H9 (cell line): ENCODE data around the gene RGL4. TPM values are rescaled to one million over a fixed set of nuclear protein-coding genes. Genes with fewer than 3 reads are reported as not detected.

Source experiments
- DNase-seq: peaks from one replicate; pipeline ENCODE4 v3.0.0-alpha.2; 2017
- H2AFZ ChIP-seq: one replicate; pipeline ENCODE4 v1.6.1; 2013; ENCODE audit warnings: mild to moderate bottlenecking, low read length, control low read depth, moderate library complexity
- H2AK5ac ChIP-seq: 2 replicates; pipeline ENCODE4 v1.6.1; 2013; ENCODE audit warnings: low read length, control low read depth, mixed read lengths; ENCODE audit not compliant: insufficient read length
- H2BK120ac ChIP-seq: one replicate; pipeline ENCODE4 v1.6.1; 2013; ENCODE audit warnings: low read depth, mild to moderate bottlenecking, low read length, control low read depth, inconsistent platforms; ENCODE audit not compliant: poor library complexity, severe bottlenecking
- H2BK12ac ChIP-seq: 2 replicates; pipeline ENCODE4 v1.6.1; 2013; ENCODE audit warnings: low read length, control low read depth, mixed read lengths, low read depth; ENCODE audit not compliant: insufficient read length
- H2BK15ac ChIP-seq: 2 replicates; pipeline ENCODE4 v1.6.1; 2013; ENCODE audit warnings: low read depth, low read length, control low read depth
- H2BK20ac ChIP-seq: one replicate; pipeline ENCODE4 v1.6.1; 2013; ENCODE audit warnings: low read depth, mild to moderate bottlenecking, low read length, control low read depth, inconsistent platforms; ENCODE audit not compliant: poor library complexity, severe bottlenecking
- H2BK5ac ChIP-seq: 2 replicates; pipeline ENCODE4 v1.6.1; 2013; ENCODE audit warnings: low read length, control low read depth, mixed read lengths; ENCODE audit not compliant: insufficient read length
- H3K14ac ChIP-seq: 2 replicates; pipeline ENCODE4 v1.6.1; 2013; ENCODE audit warnings: low read length, control low read depth; ENCODE audit not compliant: insufficient read depth
- H3K18ac ChIP-seq: 2 replicates; pipeline ENCODE4 v1.6.1; 2013; ENCODE audit warnings: low read depth, mild to moderate bottlenecking, mixed read lengths, low read length, control low read depth; ENCODE audit not compliant: insufficient read length
- H3K23ac ChIP-seq: 2 replicates; pipeline ENCODE4 v1.6.1; 2013; ENCODE audit warnings: low read length, control low read depth, mixed read lengths, low read depth; ENCODE audit not compliant: insufficient read length
- H3K23me2 ChIP-seq: 2 replicates; pipeline ENCODE4 v1.6.1; 2013; ENCODE audit warnings: low read depth, mild to moderate bottlenecking, mixed read lengths, low read length, control low read depth; ENCODE audit not compliant: insufficient read length, poor library complexity, severe bottlenecking
- H3K27ac ChIP-seq: 2 replicates; pipeline ENCODE4 v1.5.1; 2013; ENCODE audit warnings: low read length, control low read depth, mixed read lengths, low read depth; ENCODE audit not compliant: insufficient read length
- H3K27me3 ChIP-seq: 2 replicates; pipeline ENCODE4 v1.6.1; 2013; ENCODE audit warnings: low read length, control low read depth, inconsistent platforms; ENCODE audit not compliant: insufficient read depth
- H3K4ac ChIP-seq: 2 replicates; pipeline ENCODE4 v1.6.1; 2013; ENCODE audit warnings: low read depth, mild to moderate bottlenecking, control low read depth, inconsistent platforms, low read length, moderate library complexity
- H3K4me1 ChIP-seq: 2 replicates; pipeline ENCODE4 v1.6.1; 2013; ENCODE audit warnings: low read length, control low read depth, inconsistent platforms; ENCODE audit not compliant: insufficient read depth
- H3K4me2 ChIP-seq: 2 replicates; pipeline ENCODE4 v1.6.1; 2013; ENCODE audit warnings: low read length, control low read depth, mixed read lengths; ENCODE audit not compliant: insufficient read length, insufficient read depth
- H3K56ac ChIP-seq: 2 replicates; pipeline ENCODE4 v1.6.1; 2013; ENCODE audit warnings: low read depth, mild to moderate bottlenecking, mixed read lengths, low read length, control low read depth; ENCODE audit not compliant: insufficient read length
- H3K79me1 ChIP-seq: 2 replicates; pipeline ENCODE4 v1.6.1; 2013; ENCODE audit warnings: low read depth, mild to moderate bottlenecking, moderate library complexity, low read length, control low read depth, inconsistent platforms; ENCODE audit not compliant: insufficient read depth, poor library complexity, severe bottlenecking
- H3K79me2 ChIP-seq: 2 replicates; pipeline ENCODE4 v1.6.1; 2013; ENCODE audit warnings: low read length, control low read depth, inconsistent platforms; ENCODE audit not compliant: insufficient read depth
- H3K9ac ChIP-seq: 2 replicates; pipeline ENCODE4 v1.6.1; 2013; ENCODE audit warnings: low read length, control low read depth, mixed read lengths; ENCODE audit not compliant: insufficient read length; ENCODE audit errors: extremely low read depth
- H3K9me3 ChIP-seq: one replicate; pipeline ENCODE4 v1.6.1; 2013; ENCODE audit warnings: low read depth, low read length, inconsistent platforms; ENCODE audit not compliant: control insufficient read depth
- H3T11ph ChIP-seq: one replicate; pipeline ENCODE4 v1.6.1; 2013; ENCODE audit warnings: mild to moderate bottlenecking, low read length, control low read depth, inconsistent platforms
- H4K20me1 ChIP-seq: one replicate; pipeline ENCODE4 v1.6.1; 2013; ENCODE audit not compliant: control insufficient read depth, insufficient read length, insufficient read depth
- H4K5ac ChIP-seq: 2 replicates; pipeline ENCODE4 v1.6.1; 2013; ENCODE audit warnings: low read depth, mild to moderate bottlenecking, mixed read lengths, low read length, control low read depth; ENCODE audit not compliant: insufficient read length
- H4K8ac ChIP-seq: replicated peaks from 2 replicates; pipeline ENCODE4 v1.6.1; 2013; ENCODE audit warnings: low read length, control low read depth, mixed read lengths, low read depth; ENCODE audit not compliant: insufficient read length
- H4K91ac ChIP-seq: 2 replicates; pipeline ENCODE4 v1.6.1; 2013; ENCODE audit warnings: low read depth, mild to moderate bottlenecking, moderate library complexity, mixed read lengths, low read length, control low read depth; ENCODE audit not compliant: insufficient read length
- H3K27ac Mint-ChIP-seq, 3 experiments: 2 replicates in 2 of 3; 3 replicates in 1 of 3; pipeline ENCODE4 v1.8.0; 2020 to 2021; ENCODE audit warnings: mixed read lengths in 3 of 3, mild to moderate bottlenecking in 1 of 3, moderate library complexity in 1 of 3
- H3K27me3 Mint-ChIP-seq: 2 replicates; pipeline ENCODE4 v1.8.0; 2021; ENCODE audit warnings: low read depth, mild to moderate bottlenecking, moderate library complexity, mixed read lengths
- H3K36me3 Mint-ChIP-seq, 3 experiments: 2 replicates in 2 of 3; 3 replicates in 1 of 3; pipeline ENCODE4 v1.8.0; 2020 to 2021; ENCODE audit warnings: low read depth in 3 of 3, mixed read lengths in 3 of 3; ENCODE audit not compliant: insufficient read depth in 1 of 3
- H3K4me1 Mint-ChIP-seq, 2 experiments: 2 replicates each; pipeline ENCODE4 v1.8.0; 2020; ENCODE audit warnings: mixed read lengths in 2 of 2
- H3K4me3 Mint-ChIP-seq, 2 experiments: 2 replicates in 1 of 2; 3 replicates in 1 of 2; pipeline ENCODE4 v1.8.0; 2020 to 2021; ENCODE audit warnings: mild to moderate bottlenecking in 2 of 2, mixed read lengths in 2 of 2, moderate library complexity in 1 of 2
- H3K9me3 Mint-ChIP-seq, 2 experiments: 2 replicates in 1 of 2; 3 replicates in 1 of 2; pipeline ENCODE4 v1.8.0; 2020; ENCODE audit warnings: mild to moderate bottlenecking in 2 of 2, mixed read lengths in 2 of 2, moderate library complexity in 1 of 2
- CTCF ChIP-seq: fragments of 200-600 bp; sonication (generic); conservative IDR thresholded peaks from 3 replicates; pipeline ENCODE4 v1.8.0; 2021; ENCODE audit warnings: antibody characterized with exemption, mild to moderate bottlenecking
- WGBS: extraction: QIAGEN DNeasy Blood & Tissue Kit; methylation state at CpG from one replicate; pipeline ENCODE4 v1.1.7; 2013; ENCODE audit warnings: missing lambda C conversion rate, low lambda C conversion rate, mixed read lengths; ENCODE audit not compliant: insufficient read length; ENCODE audit errors: extremely low coverage; 5-methylcytosine and 5-hydroxymethylcytosine counted together
- total RNA-seq: library from RNA; stranded (reverse); gene quantifications from 2 replicates; pipeline ENCODE4 v1.2.1, GENCODE V29; 2021

RGL4 gene
- total RNA-seq, 1 experiment from 2014 or later, result not detected

- no peak for DNase-seq
- no CpG with 5 or more reads among the region's 3 CpGs for WGBS
- no peak overlapping the region for H4K91ac ChIP-seq
- no peak overlapping the region for H2AK5ac ChIP-seq
- no peaks in the 10 kb centered on the region for H3K27me3 ChIP-seq
- H2BK120ac ChIP-seq, result no peak overlapping the region
- H3K79me1 ChIP-seq, result no peaks in the 10 kb centered on the region
- no peaks in the 10 kb centered on the region for H3K9me3 ChIP-seq
- H3K56ac ChIP-seq, result no peak overlapping the region
- H2BK12ac ChIP-seq, result no peak overlapping the region
- H3K27ac ChIP-seq, result no peak overlapping the region
- H4K20me1 ChIP-seq, result no peaks in the 10 kb centered on the region
- H3K18ac ChIP-seq, result no peak overlapping the region
- no peak for TF ChIP-seq CTCF
- no peak overlapping the region for H3K14ac ChIP-seq
- H2BK15ac ChIP-seq, result no peak overlapping the region
- H3K23me2 ChIP-seq, result no peaks in the 10 kb centered on the region
- H3K27me3 Mint-ChIP-seq, result no peaks in the 10 kb centered on the region
- no peak overlapping the region for H3K23ac ChIP-seq
- H3K4me2 ChIP-seq, result no peak overlapping the region
- no peak overlapping the region for H2AFZ ChIP-seq
- H4K8ac ChIP-seq, result no peak overlapping the region
- H3K4ac ChIP-seq, result no peak overlapping the region
- no peaks in the 10 kb centered on the region for H3K4me1 ChIP-seq
- H2BK5ac ChIP-seq, result no peak overlapping the region
- no peak overlapping the region for H4K5ac ChIP-seq
- no peaks in the 10 kb centered on the region for H3K79me2 ChIP-seq
- H3K4me3 Mint-ChIP-seq, result no peak overlapping the region
- H2BK20ac ChIP-seq, result no peak overlapping the region
- no peaks in the 10 kb centered on the region for H3K4me1 Mint-ChIP-seq
- no peak overlapping the region for H3K9ac ChIP-seq
- no peak overlapping the region for H3K27ac Mint-ChIP-seq
- H3K36me3 Mint-ChIP-seq, result peaks cover 35 to 82% (median 63%) of the 10 kb centered on the region in 3 experiments; a peak in 6 of 7 replicates
- H3T11ph ChIP-seq, result no peak overlapping the region
- no peaks in the 10 kb centered on the region for H3K9me3 Mint-ChIP-seq
These were observed 14.5 kb downstream of the RGL4 start for GRCh38 chr22:23705358-23705757.
